NCI-H345 treated with DMSO at 0.1 percent for 48 hours (cell line): ENCODE results near the gene CRISPLD2.
"Not testable (repeated sequence)": the region's sequence is repeated elsewhere in the genome, so short reads cannot be mapped to it uniquely, and the experiment has no call there.

Experiments
- DNase-seq: peaks from one replicate; lab custom pipeline; 2025; ENCODE audit not compliant: unreplicated experiment; lab: John Stamatoyannopoulos, UW

CRISPLD2 gene

GRCh38 chr16:84821179-84821578, 1.4 kb downstream of the CRISPLD2 start:
- no peak for DNase-seq

GRCh38 chr16:84821728-84822689, 2.2 kb downstream of the CRISPLD2 start:
- DNase-seq, result no peak

- DNase-seq, result no peak
Observed at GRCh38 chr16:84822990-84823389, 3.2 kb downstream of the CRISPLD2 start.

DNA sequence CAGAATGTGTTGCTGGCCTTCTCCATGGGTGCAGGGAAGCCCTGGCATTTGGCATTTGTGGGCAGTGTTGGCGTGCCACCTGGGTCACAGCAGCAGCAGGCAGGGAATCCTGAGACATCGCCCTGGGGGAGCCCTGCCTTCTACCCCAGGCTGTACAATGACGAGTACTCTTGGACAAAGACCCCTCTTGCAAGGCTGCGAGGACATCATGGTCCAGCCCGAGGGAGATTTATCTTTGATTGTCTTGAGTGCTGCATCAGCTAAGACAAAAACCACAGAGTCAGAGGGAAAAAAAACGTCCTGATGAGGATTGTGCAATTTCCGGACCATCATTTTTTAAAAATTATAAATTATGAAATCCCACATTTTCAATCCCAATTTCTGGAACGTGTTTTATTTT, 3.7 kb downstream of the CRISPLD2 start:
- DNase-seq, result no peak

- no peak for DNase-seq
Observed at GRCh38 chr16:84823926-84824325, 4.1 kb downstream of the CRISPLD2 start.

- no peak for DNase-seq
Observed at GRCh38 chr16:84825896-84826557, 6.2 kb downstream of the CRISPLD2 start.

GRCh38 chr16:84826558-84826941, 6.8 kb downstream of the CRISPLD2 start:
- no peak for DNase-seq

DNA sequence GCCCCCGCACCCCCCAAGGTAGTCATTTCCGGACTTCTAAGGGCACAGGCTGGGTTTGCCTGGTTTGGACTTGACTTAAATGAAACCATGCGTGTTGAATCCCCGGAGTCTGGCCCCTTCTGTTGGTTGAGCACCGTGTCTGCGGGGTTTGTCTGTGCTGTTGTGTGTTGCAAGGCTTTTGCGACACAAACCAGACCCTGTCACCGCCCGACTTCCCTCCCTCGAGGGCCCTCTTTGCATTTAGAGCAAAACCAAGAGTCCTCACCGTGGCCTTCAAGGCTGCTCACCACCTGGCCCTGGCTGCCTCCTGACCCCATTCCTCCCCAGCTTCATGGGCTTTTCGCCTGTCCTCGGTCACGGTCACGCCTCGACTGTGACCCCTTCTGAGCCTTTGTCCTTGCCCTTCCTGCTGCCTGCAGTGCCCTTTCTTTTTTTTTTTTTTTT, 7.4 kb downstream of the CRISPLD2 start:
- DNase-seq, result no peak

DNA sequence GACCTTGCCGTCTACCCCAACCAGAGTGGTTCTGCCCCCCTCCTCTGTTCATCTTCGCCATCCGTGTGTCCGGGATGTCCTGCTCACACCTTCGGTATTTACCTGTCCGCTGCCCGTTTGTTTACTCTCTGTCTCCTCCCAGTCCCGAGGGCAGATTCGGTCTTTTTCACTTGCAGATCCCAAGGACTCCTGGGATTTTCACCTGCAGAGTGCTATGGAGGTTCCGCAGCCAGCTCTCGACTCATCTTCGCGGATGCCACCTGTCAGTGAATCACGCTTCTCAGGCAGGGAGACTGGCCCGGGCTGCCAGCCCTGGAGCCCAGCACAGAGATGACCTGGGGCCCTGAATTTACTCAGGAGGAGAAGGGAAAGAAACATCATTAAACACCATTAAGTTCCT, 8.1 kb downstream of the CRISPLD2 start:
- DNase-seq, result no peak

- no peak for DNase-seq
Observed at GRCh38 chr16:84828322-84828721, 8.5 kb downstream of the CRISPLD2 start.

- DNase-seq, result no peak
Observed at GRCh38 chr16:84829168-84829965, 9.6 kb downstream of the CRISPLD2 start.

- no peak for DNase-seq
Observed at GRCh38 chr16:84830765-84831384, 11.1 kb downstream of the CRISPLD2 start.

DNA sequence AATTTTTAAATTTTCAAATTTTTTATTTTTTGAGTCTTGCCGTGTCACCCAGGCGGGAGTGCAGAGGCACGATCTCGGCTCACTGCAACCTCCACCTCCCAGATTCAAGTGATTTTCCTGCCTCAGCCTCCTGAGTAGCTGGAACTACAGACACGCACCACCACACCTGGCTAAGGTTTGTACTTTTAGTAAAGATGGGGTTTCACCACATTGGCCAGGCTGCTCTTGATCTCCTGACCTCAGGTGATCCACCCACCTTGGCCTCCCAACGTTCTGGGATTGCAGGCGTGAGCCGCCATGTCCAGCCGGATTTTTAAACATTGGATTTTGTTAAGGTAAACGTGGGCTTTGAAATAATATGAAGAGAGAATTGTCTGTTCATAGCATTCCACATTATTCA, 11.9 kb downstream of the CRISPLD2 start:
- DNase-seq, result not testable (repeated sequence)

DNA sequence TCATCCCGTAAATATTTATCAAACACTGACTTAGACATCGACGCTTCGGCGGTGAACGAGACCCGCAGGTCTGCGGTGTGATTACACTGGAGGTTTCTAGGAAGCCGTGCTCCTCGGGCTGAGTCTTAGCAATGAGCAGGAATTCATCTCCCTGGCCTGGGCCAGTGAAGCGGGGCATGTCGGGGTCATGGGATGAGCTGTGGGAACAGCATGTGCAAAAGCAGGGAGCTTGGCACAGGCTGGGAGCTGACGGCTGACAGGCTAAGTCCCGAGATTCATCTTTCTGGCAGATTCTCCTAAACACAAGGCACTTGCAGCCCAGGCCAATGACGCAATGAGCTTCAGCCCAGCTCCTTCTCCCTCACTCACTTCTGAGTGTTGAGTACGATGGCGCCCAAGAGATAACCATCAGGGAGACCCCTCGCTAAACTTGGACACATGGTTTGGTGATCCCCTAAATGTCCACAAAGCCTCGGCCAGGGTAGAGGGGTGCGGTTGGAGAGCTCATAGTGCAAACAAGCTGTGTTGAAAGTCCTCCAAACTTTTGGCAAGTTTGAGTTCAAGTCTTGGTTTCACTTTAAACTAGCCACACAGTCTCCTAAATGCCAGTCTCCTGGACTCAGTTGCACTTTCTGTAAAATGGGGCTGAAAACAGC, 12.8 kb downstream of the CRISPLD2 start:
- DNase-seq, result no peak

DNA sequence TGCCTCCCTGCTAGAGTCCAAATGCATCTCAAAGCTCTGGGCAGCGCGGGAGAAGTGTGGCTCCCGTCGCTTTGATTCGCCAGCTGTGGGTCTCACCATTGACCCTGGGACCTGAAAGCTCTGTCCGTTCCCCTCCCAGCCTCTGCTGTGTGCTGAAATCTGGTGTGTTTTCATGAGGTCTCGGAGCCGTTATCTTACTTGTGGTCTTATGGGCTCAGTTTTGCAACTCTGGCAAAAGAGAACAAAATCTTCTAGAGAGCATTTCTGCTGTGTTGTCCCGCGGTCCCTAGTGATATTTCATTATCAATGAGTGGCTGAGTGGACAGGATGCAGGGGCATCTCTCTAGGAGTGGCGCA, 13.3 kb downstream of the CRISPLD2 start:
- DNase-seq, result no peak

DNA sequence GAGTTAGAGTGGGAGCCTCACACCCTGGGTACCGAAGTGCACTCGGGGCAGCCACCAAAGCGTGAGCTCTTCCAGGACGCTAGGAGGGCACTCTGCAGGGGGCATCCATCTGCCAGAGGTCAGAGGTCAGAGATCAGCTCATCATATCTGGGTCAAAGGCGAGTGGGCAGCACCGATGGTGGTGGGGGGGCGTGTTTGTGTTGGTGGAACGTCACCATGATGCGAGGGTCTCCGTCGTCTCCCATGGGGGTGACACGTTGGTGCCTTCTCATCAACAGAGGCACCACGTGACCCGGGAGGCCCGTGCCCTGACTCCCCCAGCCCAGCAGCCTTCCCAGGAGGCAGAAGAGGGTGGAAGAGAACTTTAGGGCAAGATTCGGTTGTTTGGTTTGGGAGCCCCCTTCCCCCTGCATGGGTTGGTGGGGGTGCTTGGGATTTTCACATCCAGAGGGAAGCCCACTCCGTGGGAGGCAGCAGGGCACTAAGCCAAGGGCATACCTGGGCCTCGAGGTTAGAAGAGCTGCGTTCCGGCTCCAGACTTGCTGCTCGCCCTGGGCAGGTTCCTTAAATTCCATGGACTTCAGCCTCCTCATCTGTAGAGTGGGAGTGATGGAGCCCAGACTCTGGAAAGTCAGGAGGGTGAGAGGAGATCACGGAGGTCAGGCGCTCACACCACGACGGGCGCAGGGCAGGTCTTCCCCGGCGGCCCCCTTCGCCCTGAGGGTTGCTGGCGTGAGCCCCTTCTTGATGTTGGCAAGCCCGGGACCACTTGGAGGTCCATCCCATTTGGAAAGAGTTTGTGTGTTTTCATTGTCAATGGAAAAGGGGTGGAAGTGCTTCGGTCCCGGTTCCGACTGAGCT, 14.0 kb downstream of the CRISPLD2 start:
- DNase-seq, result no peak

DNA sequence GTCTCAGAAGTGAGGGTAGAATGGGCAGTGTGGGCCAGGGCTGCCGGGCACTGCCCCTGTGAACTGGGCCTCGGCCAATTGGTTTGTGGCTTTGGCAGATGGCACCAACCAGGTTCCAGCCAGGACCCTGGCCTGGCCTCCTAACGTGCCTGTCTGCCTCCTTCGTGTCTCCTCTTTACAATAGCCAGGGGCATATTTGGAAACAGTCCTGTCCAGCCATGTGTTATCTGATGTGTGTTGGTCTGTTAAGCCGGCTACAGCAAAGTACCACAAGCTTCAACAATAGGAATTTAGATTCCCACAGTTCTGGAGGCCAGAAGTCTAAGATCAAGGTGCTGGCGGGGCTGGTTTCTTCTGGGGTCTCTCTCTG, 14.6 kb downstream of the CRISPLD2 start:
- DNase-seq, result no peak

GRCh38 chr16:84836234-84836647, 16.5 kb downstream of the CRISPLD2 start:
- no peak for DNase-seq

DNA sequence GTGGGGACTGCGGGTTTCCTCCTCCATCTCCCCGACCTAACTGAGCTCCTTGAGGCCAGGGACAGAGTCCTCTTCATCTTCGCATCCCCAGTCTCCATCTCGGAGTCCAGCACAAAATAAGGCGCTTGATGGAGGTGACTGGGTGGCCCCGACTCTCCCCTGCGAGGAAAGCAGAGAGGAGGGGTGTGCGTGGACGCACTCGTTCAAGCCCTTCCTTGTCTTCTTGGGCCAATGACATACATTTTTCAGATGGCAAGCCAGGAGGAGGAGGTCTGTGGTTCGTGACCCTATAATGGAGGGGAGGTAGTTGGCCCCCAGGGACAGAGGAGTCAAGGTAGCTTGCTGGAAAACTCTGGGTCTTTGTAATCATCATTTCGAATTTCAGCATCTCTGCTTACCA, 17.2 kb downstream of the CRISPLD2 start:
- no peak for DNase-seq
